Activated B cell treated with CpG ODN at 0.5 μM for 24 hours (primary cell): ENCODE data around the gene EPN2. TPM values are rescaled to one million over a fixed set of nuclear protein-coding genes. Genes with fewer than 3 reads are reported as not detected.

Experiments
- ATAC-seq: fragments of 200-7000 bp; cut with Tn5 transposase; one replicate; pipeline ENCODE4 v1.10.0; 2021; ENCODE audit warnings: low read depth, mild to moderate bottlenecking, moderate library complexity
- CTCF ChIA-PET: fragments of 350-600 bp; sonication (Branson Sonifier 250); formaldehyde crosslinking; loops from one replicate; lab custom pipeline; 2021; ENCODE audit warnings: antibody characterized with exemption; lab: Charles Lee
- POLR2A ChIA-PET: fragments of 350-600 bp; sonication (Branson Sonifier 250); formaldehyde crosslinking; loops from one replicate; lab custom pipeline; 2021; ENCODE audit warnings: antibody characterized with exemption; lab: Charles Lee
- DNase-seq: peaks from one replicate; pipeline ENCODE4 v3.0.0; 2022
- H3K27ac Mint-ChIP-seq: one replicate; pipeline ENCODE4 v1.8.0; 2020; ENCODE audit warnings: mixed read lengths
- H3K27me3 Mint-ChIP-seq: one replicate; pipeline ENCODE4 v1.8.0; 2021; ENCODE audit warnings: mixed read lengths
- H3K36me3 Mint-ChIP-seq: one replicate; pipeline ENCODE4 v1.8.0; 2021; ENCODE audit warnings: low read depth, mixed read lengths
- H3K4me1 Mint-ChIP-seq: one replicate; pipeline ENCODE4 v1.8.0; 2021; ENCODE audit warnings: mixed read lengths
- H3K4me3 Mint-ChIP-seq: one replicate; pipeline ENCODE4 v1.8.0; 2020; ENCODE audit warnings: mild to moderate bottlenecking, mixed read lengths
- H3K9me3 Mint-ChIP-seq: one replicate; pipeline ENCODE4 v1.8.0; 2020; ENCODE audit warnings: mixed read lengths
- CTCF ChIP-seq: fragments of 200-600 bp; IDR thresholded peaks from one replicate; pipeline ENCODE4 v1.8.0; 2022; ENCODE audit warnings: antibody characterized with exemption, mild to moderate bottlenecking
- intact Hi-C: fragments of 100-400 bp; cut with micrococcal nuclease; formaldehyde crosslinking; loops from one replicate; pipeline ENCODE4 v1.15.1; 2024
- total RNA-seq: library from RNA; stranded (reverse); gene quantifications from 2 replicates; pipeline ENCODE4 v1.2.3, GENCODE V29; 2022

Gene EPN2
- total RNA-seq, 1 donor from 2014 or later, result 16.6 TPM

GRCh38 chr17:19307521-19307920 is 70.4 kb downstream of the EPN2 start:
- POLR2A ChIA-PET, result interaction anchor here (0.6 to 2.4 kb wide), 3 partner anchors 22 to 71 kb away, joined by 3 to 14 read pairs (median 5); partner anchors contain the start of genes B9D1 and MAPK7
- ATAC-seq, result no peak

GRCh38 chr17:19308398-19308797 is 71.2 kb downstream of the EPN2 start:
- H3K36me3 Mint-ChIP-seq, result peaks cover 15% of the 10 kb centered on the region
- no peaks in the 10 kb centered on the region for H3K27me3 Mint-ChIP-seq
- peaks cover 62% of the 10 kb centered on the region for H3K4me1 Mint-ChIP-seq
- ChIA-PET POLR2A (interaction anchor here (0.7 kb wide), 1 partner anchor 23 kb away, joined by 4 read pairs; no protein-coding TSS in a partner anchor), CTCF (interaction anchor here (0.6 to 0.8 kb wide), 2 partner anchors 24 to 43 kb away, joined by 3 read pairs; no protein-coding TSS in a partner anchor)
- DNase-seq (no peak), ATAC-seq (no peak)
- intact Hi-C loops, result loop anchor here (5.0 kb wide), 5 partner anchors 36 to 1471 kb away; partner anchors contain the start of genes MAPK7 and SREBF1
- H3K9me3 Mint-ChIP-seq, result no peaks in the 10 kb centered on the region
- no peak for TF ChIP-seq CTCF
- H3K4me3 Mint-ChIP-seq, result no peak overlapping the region
- H3K27ac Mint-ChIP-seq, result no peak overlapping the region

More at GRCh38 chr17:19307521-19307920, 70.4 kb downstream of the EPN2 start:
- CTCF ChIA-PET, result interaction anchor here (2.2 kb wide), 1 partner anchor 31 kb away, joined by 15 read pairs; no protein-coding TSS in a partner anchor
- Mint-ChIP-seq H3K27ac (no peak overlapping the region), H3K4me3 (no peak overlapping the region), H3K4me1 (peaks cover 71% of the 10 kb centered on the region), H3K27me3 (no peaks in the 10 kb centered on the region), H3K36me3 (peaks cover 10% of the 10 kb centered on the region), H3K9me3 (no peaks in the 10 kb centered on the region)
- TF ChIP-seq CTCF, result no peak
- intact Hi-C loops, result loop anchor here (2.0 to 5.0 kb wide), 6 partner anchors 13 to 1470 kb away; partner anchors contain the start of genes MAPK7 and SREBF1
- DNase-seq, result no peak

GRCh38 chr17:19309701-19310100 is 72.5 kb downstream of the EPN2 start:
- ATAC-seq, result no peak
- intact Hi-C loops, result loop anchor here (5.0 kb wide), 5 partner anchors 37 to 1472 kb away; partner anchors contain the start of genes MAPK7 and SREBF1
- ChIA-PET CTCF (interaction anchor here (1.2 kb wide), 1 partner anchor 28 kb away, joined by 4 read pairs; no protein-coding TSS in a partner anchor), POLR2A (no interaction called here)
- no peaks in the 10 kb centered on the region for H3K27me3 Mint-ChIP-seq
- H3K4me3 Mint-ChIP-seq, result no peak overlapping the region
- H3K27ac Mint-ChIP-seq, result no peak overlapping the region
- peaks cover 49% of the 10 kb centered on the region for H3K4me1 Mint-ChIP-seq
- TF ChIP-seq CTCF, result no peak
- no peak for DNase-seq
- no peaks in the 10 kb centered on the region for H3K9me3 Mint-ChIP-seq
- peaks cover 23% of the 10 kb centered on the region for H3K36me3 Mint-ChIP-seq

- no peak for ATAC-seq
- Mint-ChIP-seq H3K9me3 (no peaks in the 10 kb centered on the region), H3K36me3 (peaks cover 26% of the 10 kb centered on the region), H3K4me3 (no peak overlapping the region), H3K27ac (no peak overlapping the region), H3K4me1 (peaks cover 45% of the 10 kb centered on the region), H3K27me3 (no peaks in the 10 kb centered on the region)
- ChIA-PET CTCF (no interaction called here), POLR2A (no interaction called here)
- TF ChIP-seq CTCF, result no peak
- no peak for DNase-seq
- intact Hi-C loops, result no loop called here
Measured at GRCh38 chr17:19310151-19310550, 73.0 kb downstream of the EPN2 start.

GRCh38 chr17:19311016-19311415 is 73.8 kb downstream of the EPN2 start:
- no peak overlapping the region for H3K4me3 Mint-ChIP-seq
- no peaks in the 10 kb centered on the region for H3K27me3 Mint-ChIP-seq

More at GRCh38 chr17:19311016-19311415, 73.8 kb downstream of the EPN2 start:
- H3K9me3 Mint-ChIP-seq, result no peaks in the 10 kb centered on the region
- no peak for TF ChIP-seq CTCF
- H3K36me3 Mint-ChIP-seq, result peaks cover 28% of the 10 kb centered on the region
- DNase-seq, result no peak
- POLR2A ChIA-PET, result no interaction called here
- intact Hi-C loops, result no loop called here
- H3K27ac Mint-ChIP-seq, result no peak overlapping the region
- peaks cover 36% of the 10 kb centered on the region for H3K4me1 Mint-ChIP-seq
- ATAC-seq, result no peak
- CTCF ChIA-PET, result no interaction called here
